GM12878 (cell line): Measurements from ENCODE around the gene ZIC5. TPM values are rescaled to one million over a fixed set of nuclear protein-coding genes. Genes with fewer than 3 reads are reported as not detected.

Experiments
- ATAC-seq: fragments of 200-7000 bp; cut with Tn5 transposase; 3 replicates; pipeline ENCODE4 v1.9.1; 2020; ENCODE audit warnings: mild to moderate bottlenecking, moderate library complexity
- BruUV-seq: library from RNA; stranded (reverse); fragments of 400-500 nt; replicated peaks from 2 replicates; lab custom pipeline; 2021; lab: Mats Ljungman, UMichigan
- CTCF ChIA-PET: fragments of 300-600 bp; sonication (Branson Sonifier 250); formaldehyde crosslinking; extraction: SDS; loops from one replicate; lab custom pipeline; 2021; ENCODE audit warnings: inconsistent platforms; lab: Yijun Ruan, JAX
- POLR2A ChIA-PET: fragments of 350-600 bp; formaldehyde crosslinking; extraction: SDS; loops from one replicate; lab custom pipeline; 2021; ENCODE audit warnings: inconsistent platforms; lab: Charles Lee
- RAD21 ChIA-PET: fragments of 300-600 bp; sonication (Branson Sonifier 250); formaldehyde crosslinking; loops from one replicate; lab custom pipeline; 2023; ENCODE audit warnings: antibody characterized with exemption; ENCODE audit not compliant: unreplicated experiment; lab: Charles Lee
- SMC1A ChIA-PET: fragments of 300-600 bp; sonication (Branson Sonifier 250); formaldehyde crosslinking; loops from one replicate; lab custom pipeline; 2023; ENCODE audit not compliant: unreplicated experiment, uncharacterized antibody; lab: Charles Lee
- DNase-seq: peaks from one replicate; pipeline ENCODE4 v3.0.0-alpha.2; 2011; ENCODE audit warnings: low read depth, low spot score
- FAIRE-seq: peaks from 3 replicates; lab custom pipeline; 2011; peaks lifted over from hg19 to GRCh38; lab: Jason Lieb, UNC
- H2AFZ ChIP-seq: 2 replicates; pipeline ENCODE4 v1.6.0; 2011; ENCODE audit warnings: low read depth, low read length, control low read depth; ENCODE audit not compliant: control insufficient read depth
- H3K27ac ChIP-seq: 2 replicates; pipeline ENCODE4 v1.5.1; 2011; ENCODE audit warnings: control low read depth; ENCODE audit not compliant: control insufficient read depth, insufficient read depth
- H3K27me3 ChIP-seq, 2 experiments: replicated peaks in 1 of 2; 2 replicates each; pipeline versions ENCODE4 v1.6.0 to v1.6.1; 2011; ENCODE audit warnings: low read length in 1 of 2; ENCODE audit not compliant: control insufficient read depth in 2 of 2, insufficient read depth in 2 of 2
- H3K36me3 ChIP-seq, 2 experiments: 2 replicates each; pipeline ENCODE4 v1.5.1; 2011; ENCODE audit warnings: low read length in 1 of 2; ENCODE audit not compliant: control insufficient read depth in 2 of 2, insufficient read depth in 2 of 2
- H3K4me1 ChIP-seq: 2 replicates; pipeline ENCODE4 v1.6.1; 2011; ENCODE audit warnings: mild to moderate bottlenecking, low read length, moderate library complexity, mixed read lengths; ENCODE audit not compliant: control insufficient read depth, insufficient read depth
- H3K4me2 ChIP-seq: 2 replicates; pipeline ENCODE4 v1.6.0; 2011; ENCODE audit warnings: control low read depth; ENCODE audit not compliant: control insufficient read depth, insufficient read depth
- H3K4me3 ChIP-seq: fragments of 200-600 bp; sonication (generic); 2 replicates; pipeline ENCODE4 v1.5.1; 2016
- H3K79me2 ChIP-seq: 2 replicates; pipeline ENCODE4 v1.6.0; 2011; ENCODE audit warnings: low read length; ENCODE audit not compliant: control insufficient read depth, insufficient read depth
- H3K9ac ChIP-seq: 2 replicates; pipeline ENCODE4 v1.8.0; 2011; ENCODE audit warnings: low read length, control low read depth, mixed read lengths; ENCODE audit not compliant: control insufficient read depth, insufficient read depth
- H3K9me3 ChIP-seq: replicated peaks from 3 replicates; pipeline ENCODE4 v1.5.1; 2011; ENCODE audit warnings: mild to moderate bottlenecking, low read length; ENCODE audit not compliant: control insufficient read depth, insufficient read depth
- H4K20me1 ChIP-seq: 2 replicates; pipeline ENCODE4 v1.6.0; 2011; ENCODE audit not compliant: control insufficient read depth, insufficient read depth
- DPF2 ChIP-seq: fragments of 450-650 bp; IDR thresholded peaks from 2 replicates; pipeline ENCODE4 v1.6.1; 2017; ENCODE audit warnings: mild to moderate bottlenecking
- E2F8 ChIP-seq: fragments of 450-650 bp; IDR thresholded peaks from 2 replicates; pipeline ENCODE4 v1.6.1; 2018; ENCODE audit warnings: mild to moderate bottlenecking, low read depth, moderate library complexity; ENCODE audit not compliant: partially characterized antibody
- HCFC1 ChIP-seq: fragments of 150-350 bp; IDR thresholded peaks from 2 replicates; pipeline ENCODE4 v1.6.1; 2014; ENCODE audit warnings: low read length
- NBN ChIP-seq: fragments of 450-650 bp; IDR thresholded peaks from 2 replicates; pipeline ENCODE4 v1.6.1; 2016
- PRDM15 ChIP-seq: fragments of 450-650 bp; formaldehyde crosslinking; IDR thresholded peaks from 2 replicates; pipeline ENCODE4 v1.4.0; 2020; ENCODE audit warnings: mild to moderate bottlenecking, moderate library complexity
- RELA ChIP-seq: fragments of 450-650 bp; IDR thresholded peaks from 2 replicates; pipeline ENCODE4 v1.8.0; 2014; ENCODE audit warnings: borderline replicate concordance; ENCODE audit not compliant: partially characterized antibody
- SREBF2 ChIP-seq: IDR thresholded peaks from 2 replicates; pipeline ENCODE4 v1.6.1; 2012; ENCODE audit warnings: mild to moderate bottlenecking, low read length
- TBL1XR1 ChIP-seq: IDR thresholded peaks from 2 replicates; pipeline ENCODE4 v1.6.1; 2012; ENCODE audit warnings: low read depth, low read length, improper control_type of control experiment
- USF1 ChIP-seq: IDR thresholded peaks from 2 replicates; pipeline ENCODE4 v1.6.1; 2011; ENCODE audit warnings: borderline replicate concordance, low read depth, mild to moderate bottlenecking, moderate library complexity, mixed read lengths, low read length; ENCODE audit not compliant: insufficient read depth; ENCODE audit errors: extremely low read length
- ZNF592 ChIP-seq: fragments of 450-650 bp; IDR thresholded peaks from 2 replicates; pipeline ENCODE4 v1.6.1; 2017; ENCODE audit warnings: mild to moderate bottlenecking, moderate library complexity
- WGBS: methylation state at CpG from one replicate; pipeline ENCODE4 v1.1.6; 2016; ENCODE audit warnings: low lambda C conversion rate; ENCODE audit not compliant: insufficient replicate concordance, insufficient coverage; ENCODE audit errors: missing lambda C conversion rate; 5-methylcytosine and 5-hydroxymethylcytosine counted together
- in situ Hi-C: fragments of 300-500 bp; cut with MboI; formaldehyde crosslinking; loops from 9 replicates; pipeline ENCODE4 v1.14.3; 2018; ENCODE audit warnings: mixed read lengths
- intact Hi-C: fragments of 100-400 bp; cut with micrococcal nuclease; formaldehyde crosslinking; loops from one replicate; pipeline ENCODE4 v1.14.2; 2022; ENCODE audit not compliant: unreplicated experiment
- polyA plus RNA-seq, 11 experiments: library from polyadenylated mRNA; depleted of rRNA in 4 of 11; unstranded in 6 of 11; stranded (reverse) in 5 of 11; fragments of >200 nt; fragmentation: Nextera tagmentation in 4 of 11; fragmentation: Illumina TruSeq in 1 of 11; extraction: Ambion mirVana in 4 of 11; extraction: Trizol in 1 of 11; gene quantifications; 1 replicate in 1 of 11; 2 replicates in 10 of 11; pipeline versions ENCODE4 v1.2.1 to v1.2.3, GENCODE V29; 2011 to 2016; ENCODE audit warnings: inconsistent platforms in 2 of 11, missing spikeins in 2 of 11, low read depth in 1 of 11
- total RNA-seq, 4 experiments: library from RNA; depleted of rRNA in 3 of 4; stranded (reverse); fragments of >200 nt in 3 of 4; fragmentation: Illumina TruSeq in 1 of 4; extraction: Trizol in 1 of 4; gene quantifications; 2 replicates each; pipeline versions ENCODE4 v1.2.1 to v1.2.3, GENCODE V29; 2013 to 2021

ZIC5 gene
- total and polyA plus RNA-seq, 10 of the 15 experiments (the other 5 are each of a cell fraction or from before 2014, with no cell fraction given): not detected

- TF ChIP-seq NBN (no peak), RELA (no peak)
Measured at GRCh38 chr13:99959540-99960230, 11.9 kb downstream of the ZIC5 start (continued).

DNA sequence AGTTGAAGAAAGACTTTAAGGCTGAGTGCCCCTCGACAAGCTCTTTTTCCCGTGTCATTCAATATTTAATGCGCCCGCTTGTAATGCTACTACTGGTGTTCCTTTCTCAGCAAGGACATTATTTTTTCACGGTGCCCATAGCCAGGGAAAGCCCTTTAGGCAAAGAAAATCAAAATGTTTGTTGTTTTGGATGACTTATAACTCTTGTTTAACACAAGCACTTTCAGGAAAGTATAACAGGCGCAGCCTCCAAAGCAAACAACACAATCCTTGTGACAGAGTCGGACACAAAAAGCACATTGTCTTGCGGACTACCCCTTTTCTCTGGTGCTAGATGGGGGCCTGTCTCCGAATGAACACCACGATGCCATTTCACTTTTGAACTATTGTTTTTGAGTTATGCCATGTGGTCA lies 12.4 kb downstream of the ZIC5 start:
- no peaks in the 10 kb centered on the region for H4K20me1 ChIP-seq
- CTCF ChIA-PET: no interaction called here
- H2AFZ ChIP-seq: no peak overlapping the region
- ATAC-seq (no peak), DNase-seq (no peak), FAIRE-seq (no peak)
- H3K27ac ChIP-seq: no peak overlapping the region
- WGBS: 33% methylated on average over 10 of the region's 10 CpGs
- no peaks in the 10 kb centered on the region for H3K36me3 ChIP-seq
- SMC1A ChIA-PET: no interaction called here
- no peaks in the 10 kb centered on the region for H3K79me2 ChIP-seq
- no peak overlapping the region for H3K4me2 ChIP-seq
- POLR2A ChIA-PET: no interaction called here
- RAD21 ChIA-PET: no interaction called here
- no peaks in the 10 kb centered on the region for H3K9me3 ChIP-seq
- no peaks in the 10 kb centered on the region for H3K4me1 ChIP-seq
- no peak overlapping the region for H3K9ac ChIP-seq
- intact Hi-C loops: no loop called here
- H3K27me3 ChIP-seq: peaks cover 12 to 24% of the 10 kb centered on the region in 2 experiments
- in situ Hi-C loops: no loop called here
- H3K4me3 ChIP-seq: no peak overlapping the region
- BruUV-seq: no TSS peak
- no peak for TF ChIP-seq TBL1XR1
- no peak for TF ChIP-seq PRDM15
- no peak for TF ChIP-seq E2F8
- TF ChIP-seq ZNF592: no peak
- TF ChIP-seq DPF2: no peak
- TF ChIP-seq USF1: no peak
- no peak for TF ChIP-seq SREBF2
- TF ChIP-seq NBN: no peak
- TF ChIP-seq HCFC1: no peak
